Nephron (organoid): Measurements from ENCODE around the gene MEST.
"Not testable (repeated sequence)": the region's sequence is repeated elsewhere in the genome, so short reads cannot be mapped to it uniquely, and the experiment has no call there.

Source experiments
- H3K27ac Mint-ChIP-seq, 3 experiments: 2 replicates each; pipeline ENCODE4 v1.8.0; 2020; ENCODE audit warnings: mixed read lengths in 3 of 3, mild to moderate bottlenecking in 2 of 3, moderate library complexity in 1 of 3
- H3K27me3 Mint-ChIP-seq: 2 replicates; pipeline ENCODE4 v1.8.0; 2021; ENCODE audit warnings: low read depth, mild to moderate bottlenecking, moderate library complexity, mixed read lengths
- H3K36me3 Mint-ChIP-seq: 2 replicates; pipeline ENCODE4 v1.8.0; 2020; ENCODE audit warnings: low read depth, mixed read lengths
- H3K4me1 Mint-ChIP-seq: 2 replicates; pipeline ENCODE4 v1.8.0; 2020; ENCODE audit warnings: mixed read lengths
- H3K4me3 Mint-ChIP-seq, 3 experiments: 2 replicates each; pipeline ENCODE4 v1.8.0; 2020; ENCODE audit warnings: mild to moderate bottlenecking in 3 of 3, mixed read lengths in 3 of 3, moderate library complexity in 2 of 3
- H3K9me3 Mint-ChIP-seq: 2 replicates; pipeline ENCODE4 v1.8.0; 2020; ENCODE audit warnings: mixed read lengths
- TF ChIP-seq, protein P1 (sequence below), 3 experiments: fragments of 200-600 bp; sonication (generic); IDR thresholded peaks; one replicate each; pipeline ENCODE4 v1.5.0; 2021; ENCODE audit warnings: antibody characterized with exemption in 3 of 3; ENCODE audit not compliant: unreplicated experiment in 3 of 3

Gene MEST

DNA sequence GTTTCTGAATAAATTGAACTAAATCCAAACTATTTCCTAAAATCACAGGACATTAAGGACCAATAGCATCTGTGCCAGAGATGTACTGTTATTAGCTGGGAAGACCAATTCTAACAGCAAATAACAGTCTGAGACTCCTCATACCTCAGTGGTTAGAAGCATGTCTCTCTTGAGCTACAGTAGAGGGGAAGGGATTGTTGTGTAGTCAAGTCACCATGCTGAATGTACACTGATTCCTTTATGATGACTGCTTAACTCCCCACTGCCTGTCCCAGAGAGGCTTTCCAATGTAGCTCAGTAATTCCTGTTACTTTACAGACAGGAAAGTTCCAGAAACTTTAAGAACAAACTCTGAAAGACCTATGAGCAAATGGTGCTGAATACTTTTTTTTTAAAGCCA is 13.9 kb downstream of the MEST start:
- H3K9me3 Mint-ChIP-seq: no peaks in the 10 kb centered on the region
- H3K27ac Mint-ChIP-seq: no peak overlapping the region
- H3K36me3 Mint-ChIP-seq: peaks cover 41% of the 10 kb centered on the region
- H3K4me3 Mint-ChIP-seq: no peak overlapping the region
- H3K4me1 Mint-ChIP-seq: peaks cover 5% of the 10 kb centered on the region
- TF ChIP-seq, protein P1, sequence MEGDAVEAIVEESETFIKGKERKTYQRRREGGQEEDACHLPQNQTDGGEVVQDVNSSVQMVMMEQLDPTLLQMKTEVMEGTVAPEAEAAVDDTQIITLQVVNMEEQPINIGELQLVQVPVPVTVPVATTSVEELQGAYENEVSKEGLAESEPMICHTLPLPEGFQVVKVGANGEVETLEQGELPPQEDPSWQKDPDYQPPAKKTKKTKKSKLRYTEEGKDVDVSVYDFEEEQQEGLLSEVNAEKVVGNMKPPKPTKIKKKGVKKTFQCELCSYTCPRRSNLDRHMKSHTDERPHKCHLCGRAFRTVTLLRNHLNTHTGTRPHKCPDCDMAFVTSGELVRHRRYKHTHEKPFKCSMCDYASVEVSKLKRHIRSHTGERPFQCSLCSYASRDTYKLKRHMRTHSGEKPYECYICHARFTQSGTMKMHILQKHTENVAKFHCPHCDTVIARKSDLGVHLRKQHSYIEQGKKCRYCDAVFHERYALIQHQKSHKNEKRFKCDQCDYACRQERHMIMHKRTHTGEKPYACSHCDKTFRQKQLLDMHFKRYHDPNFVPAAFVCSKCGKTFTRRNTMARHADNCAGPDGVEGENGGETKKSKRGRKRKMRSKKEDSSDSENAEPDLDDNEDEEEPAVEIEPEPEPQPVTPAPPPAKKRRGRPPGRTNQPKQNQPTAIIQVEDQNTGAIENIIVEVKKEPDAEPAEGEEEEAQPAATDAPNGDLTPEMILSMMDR (IDR thresholded peaks at IDR 0.05; ENCODE audit: unreplicated experiment in 3 of 3): no peak
- no peaks in the 10 kb centered on the region for H3K27me3 Mint-ChIP-seq

DNA sequence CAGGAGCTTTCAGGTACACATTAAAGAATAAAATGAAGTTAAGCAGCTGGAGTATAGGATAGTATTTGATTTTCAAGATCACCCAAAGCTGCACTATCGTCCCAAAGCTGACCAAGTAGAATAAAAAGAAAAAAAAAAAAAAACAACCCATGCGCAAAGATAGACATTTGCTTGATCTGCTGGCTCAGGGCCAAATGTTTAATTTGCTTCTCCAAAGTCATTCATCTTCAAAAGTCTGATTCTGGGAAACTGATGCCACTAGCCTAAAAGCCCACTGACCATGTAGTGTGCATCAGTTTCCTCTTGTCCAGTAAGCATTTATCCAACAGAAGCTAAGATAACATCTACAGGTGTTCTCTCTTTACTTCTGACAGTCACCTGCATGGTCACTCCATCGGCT is 14.5 kb downstream of the MEST start:
- no peaks in the 10 kb centered on the region for H3K9me3 Mint-ChIP-seq
- H3K4me3 Mint-ChIP-seq: no peak overlapping the region
- TF ChIP-seq, protein P1 (IDR thresholded peaks at IDR 0.05; ENCODE audit: unreplicated experiment in 3 of 3): no peak
- H3K27me3 Mint-ChIP-seq: no peaks in the 10 kb centered on the region
- H3K36me3 Mint-ChIP-seq: peaks cover 35% of the 10 kb centered on the region
- H3K4me1 Mint-ChIP-seq: no peaks in the 10 kb centered on the region
- no peak overlapping the region for H3K27ac Mint-ChIP-seq

DNA sequence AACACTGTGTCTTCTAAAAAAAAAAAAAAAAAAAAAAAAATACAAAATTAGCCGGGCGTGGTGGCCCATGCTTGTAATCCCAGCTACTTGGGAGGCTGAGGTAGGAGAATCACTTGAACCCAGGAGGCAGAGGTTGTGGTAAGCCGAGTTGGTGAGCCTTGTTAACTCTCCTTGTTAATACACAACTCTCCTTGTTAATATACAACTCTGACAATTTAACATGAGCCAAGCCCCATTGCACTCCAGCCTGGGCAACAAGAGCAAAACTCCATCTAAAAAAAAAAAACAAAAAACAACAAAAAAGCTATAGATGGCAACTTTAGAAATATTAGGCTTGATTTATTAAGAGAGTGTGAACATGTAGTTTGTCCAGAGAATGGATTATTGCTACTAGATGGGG is 20.2 kb downstream of the MEST start:
- not testable (repeated sequence) for H3K36me3 Mint-ChIP-seq, H3K4me1 Mint-ChIP-seq, H3K27me3 Mint-ChIP-seq, H3K9me3 Mint-ChIP-seq, H3K4me3 Mint-ChIP-seq, H3K27ac Mint-ChIP-seq

DNA sequence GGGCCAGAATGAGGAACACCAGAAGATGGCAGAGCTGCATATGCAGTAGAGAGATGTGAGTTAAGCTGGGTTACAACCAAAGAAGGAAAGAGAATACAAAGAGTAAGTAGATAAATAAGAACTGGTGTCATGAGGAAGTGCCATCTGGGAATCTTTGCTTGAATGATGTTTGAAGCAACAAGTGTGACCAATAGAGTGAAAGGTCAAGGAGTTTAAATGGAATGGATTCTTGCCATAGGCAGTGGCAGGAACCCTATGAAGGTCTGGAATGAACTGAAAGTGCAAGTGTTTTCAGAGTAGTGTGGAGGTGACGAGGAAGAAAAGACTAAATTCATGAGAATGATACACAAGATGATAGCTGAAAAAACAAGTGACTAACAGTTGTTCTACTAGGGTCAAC is 21.6 kb downstream of the MEST start:
- H3K4me3 Mint-ChIP-seq: no peak overlapping the region

DNA sequence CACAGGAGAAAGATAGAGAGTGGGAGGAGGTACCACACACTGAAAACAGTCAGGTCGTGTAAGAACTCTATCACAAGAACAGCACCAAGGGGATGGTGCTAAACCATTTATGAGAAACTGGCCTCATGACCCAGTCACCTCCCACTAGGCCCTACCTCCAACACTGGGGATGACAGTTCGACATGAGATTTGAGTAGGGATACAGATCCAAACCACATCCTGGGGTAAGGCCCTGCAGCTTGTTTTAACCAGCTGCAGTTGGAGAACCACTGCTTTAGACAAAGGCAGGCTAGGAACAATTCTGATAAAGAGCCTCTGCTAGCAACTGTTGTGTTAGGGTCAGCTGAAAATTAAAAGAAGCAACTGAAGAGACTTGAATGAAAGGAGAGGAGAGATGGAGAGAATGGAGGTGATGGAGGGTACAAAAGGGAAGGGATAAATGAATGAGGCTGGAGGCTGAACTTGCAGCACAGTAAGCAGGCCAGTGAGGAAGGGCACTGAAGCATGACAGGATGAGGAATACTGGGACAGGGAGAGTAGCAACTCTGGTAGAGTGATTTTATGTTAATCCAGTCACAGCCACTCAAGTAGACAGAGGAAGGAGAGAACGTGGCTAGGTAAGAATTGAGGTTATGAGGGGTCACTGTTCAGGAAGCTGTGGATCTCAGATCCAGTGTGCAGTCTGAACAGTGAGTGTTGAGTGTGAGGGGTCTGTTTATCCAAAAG is 23.6 kb downstream of the MEST start:
- Mint-ChIP-seq H3K9me3 (no peaks in the 10 kb centered on the region), H3K4me3 (no peak overlapping the region), H3K4me1 (no peaks in the 10 kb centered on the region), H3K27ac (no peak overlapping the region), H3K27me3 (no peaks in the 10 kb centered on the region), H3K36me3 (no peaks in the 10 kb centered on the region)
- TF ChIP-seq, protein P1 (IDR thresholded peaks at IDR 0.05; ENCODE audit: unreplicated experiment in 3 of 3): no peak

More for the DNA sequence above, 21.6 kb downstream of the MEST start:
- no peaks in the 10 kb centered on the region for H3K27me3 Mint-ChIP-seq
- H3K27ac Mint-ChIP-seq: no peak overlapping the region
- H3K4me1 Mint-ChIP-seq: no peaks in the 10 kb centered on the region
- TF ChIP-seq, protein P1 (IDR thresholded peaks at IDR 0.05; ENCODE audit: unreplicated experiment in 3 of 3): no peak
- no peaks in the 10 kb centered on the region for H3K36me3 Mint-ChIP-seq
- no peaks in the 10 kb centered on the region for H3K9me3 Mint-ChIP-seq

DNA sequence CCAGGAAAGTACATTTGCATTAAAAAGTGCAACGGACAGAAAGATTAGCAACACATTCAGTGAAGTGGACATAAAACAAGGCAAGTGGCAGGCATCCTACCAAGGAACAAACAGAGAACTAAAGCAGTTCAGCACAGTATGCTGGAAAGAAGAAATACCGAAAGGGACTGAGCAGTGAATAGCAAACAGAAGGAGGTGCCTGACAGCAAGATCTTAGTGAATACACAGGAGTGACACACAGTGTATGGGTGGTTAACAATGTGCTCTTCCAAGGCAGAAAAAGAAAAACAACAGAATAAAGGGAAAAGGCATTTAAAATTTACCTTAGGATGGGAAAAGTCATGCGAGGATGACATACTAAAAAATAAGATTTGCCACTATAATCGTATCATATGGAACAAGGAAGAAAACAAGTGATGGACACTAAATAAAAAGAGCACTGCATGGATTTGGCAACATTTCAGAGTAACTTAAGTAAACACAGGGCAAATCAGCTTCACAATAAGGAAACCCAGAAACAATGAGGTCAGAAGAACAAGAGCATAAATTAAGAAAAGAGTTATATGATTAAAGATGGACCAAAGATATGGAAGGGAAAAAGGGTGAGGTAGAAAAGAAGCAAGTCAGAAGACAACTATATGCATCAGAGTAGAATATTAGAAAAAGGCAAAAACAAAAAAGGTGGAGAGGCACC is 29.5 kb downstream of the MEST start:
- no peak overlapping the region for H3K4me3 Mint-ChIP-seq
- H3K27me3 Mint-ChIP-seq: no peaks in the 10 kb centered on the region
- H3K9me3 Mint-ChIP-seq: no peaks in the 10 kb centered on the region
- H3K36me3 Mint-ChIP-seq: no peaks in the 10 kb centered on the region
- TF ChIP-seq, protein P1 (IDR thresholded peaks at IDR 0.05; ENCODE audit: unreplicated experiment in 3 of 3): no peak
- H3K4me1 Mint-ChIP-seq: no peaks in the 10 kb centered on the region
- no peak overlapping the region for H3K27ac Mint-ChIP-seq

DNA sequence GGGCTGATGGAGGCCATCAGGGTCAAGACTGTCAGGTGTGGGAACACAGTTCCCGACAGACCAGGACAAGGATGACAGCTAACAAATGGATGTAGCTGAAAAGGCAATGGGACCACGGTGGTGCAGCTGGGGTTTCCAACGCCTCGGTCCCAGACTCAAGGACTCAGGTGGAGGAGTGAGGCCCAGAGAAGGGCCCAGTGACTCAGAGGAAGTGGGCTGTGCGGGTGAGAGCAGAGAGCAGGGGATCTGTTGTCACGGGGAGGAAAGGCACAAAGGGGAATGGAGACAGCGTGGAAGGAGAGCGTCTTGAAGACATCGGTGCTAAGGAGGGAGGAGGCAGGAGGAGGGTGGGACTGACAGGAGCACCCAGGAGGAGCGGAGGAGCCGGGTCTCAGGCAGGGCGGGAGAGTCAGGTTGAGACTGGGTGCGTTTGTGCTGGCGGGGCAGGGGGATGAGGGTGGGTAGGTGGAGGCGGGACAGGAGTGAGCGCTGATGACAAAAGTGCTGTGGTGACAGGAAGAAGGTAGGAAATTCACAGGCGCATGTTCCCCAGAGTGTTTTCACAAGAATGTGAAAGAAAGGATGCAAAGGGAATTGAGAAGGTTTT is 31.7 kb downstream of the MEST start:
- not testable (repeated sequence) for H3K36me3 Mint-ChIP-seq, H3K9me3 Mint-ChIP-seq, H3K4me3 Mint-ChIP-seq, H3K27me3 Mint-ChIP-seq, H3K27ac Mint-ChIP-seq, H3K4me1 Mint-ChIP-seq
